GM21360 (cell line): Measurements from ENCODE around the gene LYPD6B.

Experiments used
- ATAC-seq: cut with Tn5 transposase; IDR thresholded peaks from one replicate; pipeline ENCODE4 v1.9.1; 2021; ENCODE audit warnings: mild to moderate bottlenecking, moderate library complexity; ENCODE audit not compliant: unreplicated experiment

LYPD6B gene

GRCh38 chr2:149155988-149156387 lies 117.5 kb downstream of the LYPD6B start:
- no peak for ATAC-seq

- no peak for ATAC-seq
These were observed 118.7 kb downstream of the LYPD6B start for GRCh38 chr2:149156971-149157740.

- ATAC-seq, result no peak
These were observed 120.5 kb downstream of the LYPD6B start for GRCh38 chr2:149158957-149159356.

- no peak for ATAC-seq
These were observed 121.7 kb downstream of the LYPD6B start for GRCh38 chr2:149160195-149160594.

GRCh38 chr2:149160701-149161217 lies 122.3 kb downstream of the LYPD6B start:
- peak; percentile 99 for ATAC-seq

GRCh38 chr2:149161481-149162225 lies 123.2 kb downstream of the LYPD6B start:
- no peak for ATAC-seq

- no peak for ATAC-seq
These were observed 125.8 kb downstream of the LYPD6B start for GRCh38 chr2:149164296-149164695.

GRCh38 chr2:149164827-149165226 lies 126.3 kb downstream of the LYPD6B start:
- ATAC-seq, result no peak

GRCh38 chr2:149167001-149167780 lies 128.7 kb downstream of the LYPD6B start:
- peak; percentile 91 for ATAC-seq

GRCh38 chr2:149167941-149168340 lies 129.4 kb downstream of the LYPD6B start:
- ATAC-seq, result no peak

GRCh38 chr2:149169656-149170055 lies 131.2 kb downstream of the LYPD6B start:
- ATAC-seq, result no peak

- no peak for ATAC-seq
These were observed 131.7 kb downstream of the LYPD6B start for GRCh38 chr2:149170156-149170555.

- no peak for ATAC-seq
These were observed 132.4 kb downstream of the LYPD6B start for GRCh38 chr2:149170911-149171310.

- ATAC-seq, result no peak
These were observed 134.7 kb downstream of the LYPD6B start for GRCh38 chr2:149173220-149173619.

GRCh38 chr2:149175956-149176355 lies 137.5 kb downstream of the LYPD6B start:
- no peak for ATAC-seq

- ATAC-seq, result no peak
These were observed 140.1 kb downstream of the LYPD6B start for GRCh38 chr2:149178612-149179011.

GRCh38 chr2:149180226-149180875 lies 141.9 kb downstream of the LYPD6B start:
- ATAC-seq, result no peak

- no peak for ATAC-seq
These were observed 144.7 kb downstream of the LYPD6B start for GRCh38 chr2:149183187-149183586.

- ATAC-seq, result no peak
These were observed 146.5 kb downstream of the LYPD6B start for GRCh38 chr2:149184991-149185390.

GRCh38 chr2:149185942-149186490 lies 147.5 kb downstream of the LYPD6B start:
- no peak for ATAC-seq
